ENCODE results near the gene WIZ. TPM values are rescaled to one million over a fixed set of nuclear protein-coding genes. Genes with fewer than 3 reads are reported as not detected.
A peak's percentile ranks its signal among the peaks of the same experiment; 100 is the strongest.

WIZ gene
- total and polyA plus RNA-seq, 9 of the 15 experiments (the other 6 are each of a cell fraction or from before 2014, with no cell fraction given): 0.06 to 37.5 (median 4.8) TPM

- no peak for ATAC-seq
- 79% methylated on average over 15 of the region's 15 CpGs for WGBS (ENCODE audit: insufficient coverage, low coverage, missing lambda C conversion rate)
- H3K27ac ChIP-seq (ENCODE audit: extremely low read depth, low read depth, low read length): no peak overlapping the region
- FAIRE-seq: no peak
- H4K20me1 ChIP-seq (replicated peaks; ENCODE audit: control insufficient read depth, insufficient read depth, low read length): peaks cover 7% of the 10 kb centered on the region
- H3K9me3 ChIP-seq (replicated peaks; ENCODE audit: control insufficient read depth, insufficient read depth, low read depth, low read length): no peaks in the 10 kb centered on the region
- H3K4me1 ChIP-seq (replicated peaks in 1 of 2; ENCODE audit: control insufficient read depth in 2 of 2, insufficient read depth in 2 of 2, low read length in 2 of 2): peaks cover 10 to 25% of the 10 kb centered on the region in 2 experiments; a peak in 4 of 5 replicates
- H2AFZ ChIP-seq (ENCODE audit: low read depth, low read length): no peak overlapping the region
- CTCF ChIA-PET (ENCODE audit: low intra/inter-chr PET ratio): no interaction called here
- POLR2A ChIA-PET: interaction anchor here (0.6 to 6.8 kb wide), 5 partner anchors 8 to 134 kb away, joined by 3 to 54 read pairs (median 5); no protein-coding TSS in a partner anchor
- peaks cover 4% of the 10 kb centered on the region for H3K9me1 ChIP-seq (ENCODE audit: control insufficient read depth, insufficient read depth, low read length)
- H3K4me3 ChIP-seq: no peak overlapping the region
- peak overlapping the region in 1 of 2 experiments; percentile 31; a peak in 2 of 4 replicates for H3K9ac ChIP-seq (ENCODE audit: insufficient read depth in 1 of 2, low read depth in 2 of 2, low read length in 2 of 2)
- peaks cover 21% of the 10 kb centered on the region for H3K79me2 ChIP-seq (ENCODE audit: control insufficient read depth, insufficient read depth, low read length)
- in situ Hi-C loops (cut with MboI): no loop called here
- no peak overlapping the region for H3K4me2 ChIP-seq (ENCODE audit: insufficient read depth, low read length)
- BruUV-seq (replicated peaks): no TSS peak
- TF ChIP-seq RBFOX2 (IDR thresholded peaks at IDR 0.05; ENCODE audit: low read depth, low read length): peak; percentile 12; the same call in 1 of the 2 replicates
- TF ChIP-seq MCM2 (IDR thresholded peaks at IDR 0.05; ENCODE audit: low read depth): no peak
- TF ChIP-seq KLF13 (tag; IDR thresholded peaks at IDR 0.05; ENCODE audit: borderline replicate concordance, low read depth): no peak
- no peak for TF ChIP-seq TRIM25 (IDR thresholded peaks at IDR 0.05; ENCODE audit: borderline replicate concordance)
- H3K36me3 ChIP-seq (ENCODE audit: control insufficient read depth, insufficient read depth, low read length): peaks cover 51% of the 10 kb centered on the region
- DNase-seq (ENCODE audit: extremely low read depth in 1 of 4, low spot score in 3 of 4): no peak
- no peaks in the 10 kb centered on the region for H3K27me3 ChIP-seq (ENCODE audit: control insufficient read depth in 2 of 2, insufficient read depth in 2 of 2, low read length in 2 of 2)
- intact Hi-C loops (cut with micrococcal nuclease): no loop called here
Measured at GRCh38 chr19:15421721-15422260, 28.0 kb downstream of the WIZ start.

All from K562 (cell line).